Left forelimb (tissue), 1 donor: ENCODE results near the gene RPS27.

Experiments
- DNase-seq: peaks from one replicate; pipeline ENCODE4 v3.0.0-alpha.2; 2018; ENCODE audit warnings: low spot score

Gene RPS27

GRCh38 chr1:153990468-153991150 lies at the start of gene RPS27:
TSS of gene RPS27 (plus strand) at chr1:153990762. CDS start at chr1:153990797, 35 bp downstream.
- DNase-seq = peak; percentile 92

- DNase-seq = no peak
Measured at GRCh38 chr1:153941826-153942725, 48.5 kb upstream of the RPS27 start.

GRCh38 chr1:153942766-153943549 lies 47.6 kb upstream of the RPS27 start:
- no peak for DNase-seq

GRCh38 chr1:153944005-153944826 lies 46.3 kb upstream of the RPS27 start:
- no peak for DNase-seq

GRCh38 chr1:153944827-153945117 lies 45.8 kb upstream of the RPS27 start:
- DNase-seq = no peak

- DNase-seq = no peak
Measured at GRCh38 chr1:153945131-153945794, 45.3 kb upstream of the RPS27 start.

GRCh38 chr1:153945795-153946621 lies 44.6 kb upstream of the RPS27 start:
- DNase-seq = peak; percentile 82

GRCh38 chr1:153946622-153947241 lies 43.8 kb upstream of the RPS27 start, which contains the start of gene DENND4B:
TSS of gene DENND4B (minus strand) at chr1:153946718. CDS start at chr1:153944374, 2,344 bp downstream.
- peak; percentile 92 for DNase-seq

- DNase-seq = no peak
Measured at GRCh38 chr1:153951183-153951582, 39.4 kb upstream of the RPS27 start.

GRCh38 chr1:153951801-153952200 lies 38.8 kb upstream of the RPS27 start:
- DNase-seq = no peak

GRCh38 chr1:153953859-153954365 lies 36.6 kb upstream of the RPS27 start:
- no peak for DNase-seq

GRCh38 chr1:153954826-153955225 lies 35.7 kb upstream of the RPS27 start:
- no peak for DNase-seq

GRCh38 chr1:153956997-153957715 lies 33.4 kb upstream of the RPS27 start:
- DNase-seq = no peak

GRCh38 chr1:153957744-153958110 lies 32.8 kb upstream of the RPS27 start:
- DNase-seq = no peak

GRCh38 chr1:153958111-153958960 lies 32.2 kb upstream of the RPS27 start, which contains the start of gene CRTC2:
TSS of gene CRTC2 (minus strand) at chr1:153958612. CDS start at chr1:153958497, 115 bp downstream.
- peak; percentile 97 for DNase-seq

GRCh38 chr1:153958961-153959260 lies 31.7 kb upstream of the RPS27 start:
- no peak for DNase-seq

GRCh38 chr1:153959454-153959853 lies 31.1 kb upstream of the RPS27 start:
- DNase-seq = no peak

GRCh38 chr1:153960206-153960605 lies 30.4 kb upstream of the RPS27 start:
- DNase-seq = no peak
